Myocyte (in vitro differentiated cells): ENCODE results near the gene CEACAM7. TPM values are rescaled to one million over a fixed set of nuclear protein-coding genes. Genes with fewer than 3 reads are reported as not detected.

Source experiments
- DNase-seq: peaks from one replicate; pipeline ENCODE4 v3.0.0-alpha.2; 2012; ENCODE audit warnings: low read depth
- total RNA-seq: library from RNA; depleted of rRNA; stranded (reverse); fragments of >200 nt; gene quantifications from 2 replicates; pipeline ENCODE4 v1.2.3, GENCODE V29; 2014

CEACAM7 gene
- total RNA-seq, 1 donor from 2014 or later, result not detected

DNA sequence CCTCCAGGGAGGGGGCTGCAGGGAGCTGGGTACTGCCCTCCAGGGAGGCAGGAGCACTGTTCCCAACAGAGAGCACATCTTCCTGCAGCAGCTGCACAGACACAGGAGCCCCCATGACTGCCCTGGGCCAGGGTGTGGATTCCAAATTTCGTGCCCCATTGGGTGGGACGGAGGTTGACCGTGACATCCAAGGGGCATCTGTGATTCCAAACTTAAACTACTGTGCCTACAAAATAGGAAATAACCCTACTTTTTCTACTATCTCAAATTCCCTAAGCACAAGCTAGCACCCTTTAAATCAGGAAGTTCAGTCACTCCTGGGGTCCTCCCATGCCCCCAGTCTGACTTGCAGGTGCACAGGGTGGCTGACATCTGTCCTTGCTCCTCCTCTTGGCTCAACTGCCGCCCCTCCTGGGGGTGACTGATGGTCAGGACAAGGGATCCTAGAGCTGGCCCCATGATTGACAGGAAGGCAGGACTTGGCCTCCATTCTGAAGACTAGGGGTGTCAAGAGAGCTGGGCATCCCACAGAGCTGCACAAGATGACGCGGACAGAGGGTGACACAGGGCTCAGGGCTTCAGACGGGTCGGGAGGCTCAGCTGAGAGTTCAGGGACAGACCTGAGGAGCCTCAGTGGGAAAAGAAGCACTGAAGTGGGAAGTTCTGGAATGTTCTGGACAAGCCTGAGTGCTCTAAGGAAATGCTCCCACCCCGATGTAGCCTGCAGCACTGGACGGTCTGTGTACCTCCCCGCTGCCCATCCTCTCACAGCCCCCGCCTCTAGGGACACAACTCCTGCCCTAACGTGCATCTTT lies 12.5 kb upstream of the CEACAM7 start:
- no peak for DNase-seq

DNA sequence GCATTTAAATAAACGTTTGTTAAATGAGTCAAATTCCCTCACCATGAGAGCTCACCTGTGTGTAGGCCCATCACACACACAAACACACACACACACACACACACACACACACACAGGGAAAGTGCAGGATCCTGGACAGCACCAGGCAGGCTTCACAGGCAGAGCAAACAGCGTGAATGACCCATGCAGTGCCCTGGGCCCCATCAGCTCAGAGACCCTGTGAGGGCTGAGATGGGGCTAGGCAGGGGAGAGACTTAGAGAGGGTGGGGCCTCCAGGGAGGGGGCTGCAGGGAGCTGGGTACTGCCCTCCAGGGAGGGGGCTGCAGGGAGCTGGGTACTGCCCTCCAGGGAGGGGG lies 11.9 kb upstream of the CEACAM7 start:
- DNase-seq, result no peak

DNA sequence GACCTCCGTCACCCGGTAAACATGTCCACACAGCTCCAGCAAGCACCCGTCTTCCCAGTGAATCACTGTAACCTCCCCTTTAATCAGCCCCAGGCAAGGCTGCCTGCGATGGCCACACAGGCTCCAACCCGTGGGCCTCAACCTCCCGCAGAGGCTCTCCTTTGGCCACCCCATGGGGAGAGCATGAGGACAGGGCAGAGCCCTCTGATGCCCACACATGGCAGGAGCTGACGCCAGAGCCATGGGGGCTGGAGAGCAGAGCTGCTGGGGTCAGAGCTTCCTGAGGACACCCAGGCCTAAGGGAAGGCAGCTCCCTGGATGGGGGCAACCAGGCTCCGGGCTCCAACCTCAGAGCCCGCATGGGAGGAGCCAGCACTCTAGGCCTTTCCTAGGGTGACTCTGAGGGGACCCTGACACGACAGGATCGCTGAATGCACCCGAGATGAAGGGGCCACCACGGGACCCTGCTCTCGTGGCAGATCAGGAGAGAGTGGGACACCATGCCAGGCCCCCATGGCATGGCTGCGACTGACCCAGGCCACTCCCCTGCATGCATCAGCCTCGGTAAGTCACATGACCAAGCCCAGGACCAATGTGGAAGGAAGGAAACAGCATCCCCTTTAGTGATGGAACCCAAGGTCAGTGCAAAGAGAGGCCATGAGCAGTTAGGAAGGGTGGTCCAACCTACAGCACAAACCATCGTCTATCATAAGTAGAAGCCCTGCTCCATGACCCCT lies 11.3 kb upstream of the CEACAM7 start:
- DNase-seq, result no peak

DNA sequence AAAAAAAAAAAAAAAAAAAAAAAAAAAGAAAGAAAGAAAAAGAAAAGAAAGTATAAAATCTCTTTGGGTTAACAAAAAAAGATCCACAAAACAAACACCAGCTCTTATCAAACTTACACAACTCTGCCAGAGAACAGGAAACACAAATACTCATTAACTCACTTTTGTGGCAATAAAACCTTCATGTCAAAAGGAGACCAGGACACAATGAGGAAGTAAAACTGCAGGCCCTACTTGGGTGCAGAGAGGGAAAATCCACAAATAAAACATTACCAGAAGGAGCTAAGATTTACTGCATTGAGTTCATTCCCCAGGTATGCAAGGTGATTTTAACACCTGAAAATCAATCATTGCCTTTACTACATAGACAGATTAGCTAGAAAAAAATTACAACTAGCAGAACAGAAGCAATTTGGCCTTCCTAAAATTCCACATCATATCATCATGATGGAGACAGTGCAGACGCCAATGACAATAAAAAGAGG lies 10.7 kb upstream of the CEACAM7 start:
- DNase-seq, result no peak

DNA sequence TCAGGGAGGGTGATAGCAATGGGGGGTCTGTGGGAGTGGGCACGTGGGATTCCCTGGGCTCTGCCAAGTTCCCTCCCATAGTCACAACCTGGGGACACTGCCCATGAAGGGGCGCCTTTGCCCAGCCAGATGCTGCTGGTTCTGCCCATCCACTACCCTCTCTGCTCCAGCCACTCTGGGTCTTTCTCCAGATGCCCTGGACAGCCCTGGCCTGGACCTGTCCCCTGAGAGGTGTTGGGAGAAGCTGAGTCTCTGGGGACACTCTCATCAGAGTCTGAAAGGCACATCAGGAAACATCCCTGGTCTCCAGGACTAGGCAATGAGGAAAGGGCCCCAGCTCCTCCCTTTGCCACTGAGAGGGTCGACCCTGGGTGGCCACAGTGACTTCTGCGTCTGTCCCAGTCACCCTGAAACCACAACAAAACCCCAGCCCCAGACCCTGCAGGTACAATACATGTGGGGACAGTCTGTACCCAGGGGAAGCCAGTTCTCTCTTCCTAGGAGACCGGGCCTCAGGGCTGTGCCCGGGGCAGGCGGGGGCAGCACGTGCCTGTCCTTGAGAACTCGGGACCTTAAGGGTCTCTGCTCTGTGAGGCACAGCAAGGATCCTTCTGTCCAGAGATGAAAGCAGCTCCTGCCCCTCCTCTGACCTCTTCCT lies 9.3 kb upstream of the CEACAM7 start:
- no peak for DNase-seq

DNA sequence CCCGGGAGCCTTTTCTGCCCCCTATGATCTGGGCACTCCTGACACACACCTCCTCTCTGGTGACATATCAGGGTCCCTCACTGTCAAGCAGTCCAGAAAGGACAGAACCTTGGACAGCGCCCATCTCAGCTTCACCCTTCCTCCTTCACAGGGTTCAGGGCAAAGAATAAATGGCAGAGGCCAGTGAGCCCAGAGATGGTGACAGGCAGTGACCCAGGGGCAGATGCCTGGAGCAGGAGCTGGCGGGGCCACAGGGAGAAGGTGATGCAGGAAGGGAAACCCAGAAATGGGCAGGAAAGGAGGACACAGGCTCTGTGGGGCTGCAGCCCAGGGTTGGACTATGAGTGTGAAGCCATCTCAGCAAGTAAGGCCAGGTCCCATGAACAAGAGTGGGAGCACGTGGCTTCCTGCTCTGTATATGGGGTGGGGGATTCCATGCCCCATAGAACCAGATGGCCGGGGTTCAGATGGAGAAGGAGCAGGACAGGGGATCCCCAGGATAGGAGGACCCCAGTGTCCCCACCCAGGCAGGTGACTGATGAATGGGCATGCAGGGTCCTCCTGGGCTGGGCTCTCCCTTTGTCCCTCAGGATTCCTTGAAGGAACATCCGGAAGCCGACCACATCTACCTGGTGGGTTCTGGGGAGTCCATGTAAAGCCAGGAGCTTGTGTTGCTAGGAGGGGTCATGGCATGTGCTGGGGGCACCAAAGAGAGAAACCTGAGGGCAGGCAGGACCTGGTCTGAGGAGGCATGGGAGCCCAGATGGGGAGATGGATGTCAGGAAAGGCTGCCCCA lies 8.5 kb upstream of the CEACAM7 start:
- DNase-seq, result peak; percentile 40

DNA sequence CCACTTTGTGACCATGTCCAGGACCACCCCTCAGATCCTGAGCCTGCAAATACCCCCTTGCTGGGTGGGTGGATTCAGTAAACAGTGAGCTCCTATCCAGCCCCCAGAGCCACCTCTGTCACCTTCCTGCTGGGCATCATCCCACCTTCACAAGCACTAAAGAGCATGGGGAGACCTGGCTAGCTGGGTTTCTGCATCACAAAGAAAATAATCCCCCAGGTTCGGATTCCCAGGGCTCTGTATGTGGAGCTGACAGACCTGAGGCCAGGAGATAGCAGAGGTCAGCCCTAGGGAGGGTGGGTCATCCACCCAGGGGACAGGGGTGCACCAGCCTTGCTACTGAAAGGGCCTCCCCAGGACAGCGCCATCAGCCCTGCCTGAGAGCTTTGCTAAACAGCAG lies 7.7 kb upstream of the CEACAM7 start:
- no peak for DNase-seq

DNA sequence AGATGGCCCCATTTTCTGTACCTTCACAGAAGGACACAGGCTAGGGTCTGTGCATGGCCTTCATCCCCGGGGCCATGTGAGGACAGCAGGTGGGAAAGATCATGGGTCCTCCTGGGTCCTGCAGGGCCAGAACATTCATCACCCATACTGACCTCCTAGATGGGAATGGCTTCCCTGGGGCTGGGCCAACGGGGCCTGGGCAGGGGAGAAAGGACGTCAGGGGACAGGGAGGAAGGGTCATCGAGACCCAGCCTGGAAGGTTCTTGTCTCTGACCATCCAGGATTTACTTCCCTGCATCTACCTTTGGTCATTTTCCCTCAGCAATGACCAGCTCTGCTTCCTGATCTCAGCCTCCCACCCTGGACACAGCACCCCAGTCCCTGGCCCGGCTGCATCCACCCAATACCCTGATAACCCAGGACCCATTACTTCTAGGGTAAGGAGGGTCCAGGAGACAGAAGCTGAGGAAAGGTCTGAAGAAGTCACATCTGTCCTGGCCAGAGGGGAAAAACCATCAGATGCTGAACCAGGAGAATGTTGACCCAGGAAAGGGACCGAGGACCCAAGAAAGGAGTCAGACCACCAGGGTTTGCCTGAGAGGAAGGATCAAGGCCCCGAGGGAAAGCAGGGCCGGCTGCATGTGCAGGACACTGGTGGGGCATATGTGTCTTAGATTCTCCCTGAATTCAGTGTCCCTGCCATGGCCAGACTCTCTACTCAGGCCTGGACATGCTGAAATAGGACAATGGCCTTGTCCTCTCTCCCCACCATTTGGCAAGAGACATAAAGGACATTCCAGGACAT lies 7.0 kb upstream of the CEACAM7 start:
- DNase-seq, result no peak

DNA sequence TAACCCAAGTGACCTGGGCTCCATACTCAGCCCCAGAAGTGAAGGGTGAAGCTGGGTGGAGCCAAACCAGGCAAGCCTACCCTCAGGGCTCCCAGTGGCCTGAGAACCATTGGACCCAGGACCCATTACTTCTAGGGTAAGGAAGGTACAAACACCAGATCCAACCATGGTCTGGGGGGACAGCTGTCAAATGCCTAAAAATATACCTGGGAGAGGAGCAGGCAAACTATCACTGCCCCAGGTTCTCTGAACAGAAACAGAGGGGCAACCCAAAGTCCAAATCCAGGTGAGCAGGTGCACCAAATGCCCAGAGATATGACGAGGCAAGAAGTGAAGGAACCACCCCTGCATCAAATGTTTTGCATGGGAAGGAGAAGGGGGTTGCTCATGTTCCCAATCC lies 6.1 kb upstream of the CEACAM7 start:
- no peak for DNase-seq

DNA sequence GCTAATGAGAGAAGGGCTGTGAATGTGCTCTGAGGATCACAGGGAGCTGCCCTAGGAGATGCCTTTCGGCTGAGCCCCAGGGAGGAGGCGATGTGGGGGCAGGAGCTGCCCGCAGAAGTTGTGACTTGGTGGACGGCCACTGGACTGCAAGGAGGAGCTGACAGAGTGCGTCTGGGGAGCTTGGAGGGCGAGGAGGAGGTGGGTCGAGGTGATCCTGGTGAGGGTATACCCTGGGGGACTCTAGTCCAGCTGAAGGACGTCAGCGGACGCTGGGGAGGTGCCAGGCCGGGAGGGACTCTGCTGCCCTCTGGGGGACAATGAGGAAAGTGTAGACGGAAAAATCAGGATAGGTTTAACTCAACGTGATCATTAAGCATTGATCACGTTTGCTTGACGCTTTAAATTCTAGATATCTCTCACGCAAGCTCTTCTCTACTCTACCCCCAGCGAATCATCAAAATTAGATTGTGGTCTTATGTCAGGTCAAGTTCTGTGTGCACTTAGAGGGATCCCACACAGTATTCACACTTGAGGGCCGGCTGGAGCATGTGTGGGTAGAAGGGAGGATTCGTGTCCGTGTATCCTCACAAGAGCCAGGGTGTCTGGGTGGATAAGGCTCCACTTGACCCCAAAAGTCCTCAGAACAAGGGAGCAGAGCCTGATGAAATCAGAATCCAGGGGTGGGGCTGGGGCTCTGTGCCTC lies 3.3 kb upstream of the CEACAM7 start:
- DNase-seq, result no peak

DNA sequence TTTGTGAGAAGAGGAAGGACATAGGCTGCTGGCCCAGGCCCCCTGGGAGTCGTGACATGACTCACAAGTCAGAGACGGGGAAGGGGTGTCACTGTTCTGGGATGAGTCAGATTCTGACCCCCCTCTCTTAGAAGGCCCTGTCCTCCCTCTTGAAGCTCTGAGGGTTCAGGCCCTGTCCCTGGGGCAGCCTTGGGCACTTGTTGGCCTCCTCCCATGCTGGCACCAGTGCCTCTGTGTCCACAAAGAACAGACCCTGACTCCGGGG lies 2.7 kb upstream of the CEACAM7 start:
- no peak for DNase-seq

DNA sequence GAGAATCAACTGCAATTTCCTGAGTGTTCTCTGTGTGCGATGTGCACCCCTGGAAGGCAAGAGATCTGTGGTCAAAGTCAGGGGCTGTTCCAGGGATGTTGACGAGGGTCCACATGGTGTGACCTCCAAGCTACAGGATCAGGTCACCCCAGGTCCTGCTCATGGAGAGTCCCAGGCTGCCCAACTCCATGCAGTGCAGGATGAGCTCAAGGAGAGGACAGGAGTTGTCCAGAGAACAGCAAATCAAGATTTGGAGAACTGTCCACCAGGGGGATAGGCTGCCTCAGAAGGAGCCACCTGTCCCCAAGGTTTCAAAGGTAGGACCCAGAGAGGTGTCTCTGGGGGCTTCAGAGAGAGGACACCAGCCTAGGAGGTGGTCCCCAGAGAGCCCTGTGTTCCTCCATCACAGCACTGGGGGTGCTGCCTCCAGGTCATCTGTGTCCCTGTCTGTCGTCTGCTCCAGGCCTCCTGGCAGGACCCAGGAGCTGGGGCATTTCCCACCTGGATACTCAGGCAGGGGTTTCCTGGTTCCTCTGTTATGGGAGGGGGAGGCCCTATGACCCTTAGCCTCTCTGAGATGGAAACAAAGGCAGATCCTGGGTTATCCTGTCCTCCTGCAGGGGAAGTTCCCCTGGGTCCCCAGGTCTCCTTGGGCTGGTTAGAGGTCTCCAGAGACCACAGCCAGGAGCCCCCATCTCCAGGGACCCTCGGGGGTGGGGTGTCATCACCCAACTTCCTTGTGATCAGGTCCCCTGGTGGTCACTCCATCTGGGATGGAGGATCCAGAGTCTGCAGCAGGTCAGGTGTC lies 2.1 kb upstream of the CEACAM7 start:
- no peak for DNase-seq

DNA sequence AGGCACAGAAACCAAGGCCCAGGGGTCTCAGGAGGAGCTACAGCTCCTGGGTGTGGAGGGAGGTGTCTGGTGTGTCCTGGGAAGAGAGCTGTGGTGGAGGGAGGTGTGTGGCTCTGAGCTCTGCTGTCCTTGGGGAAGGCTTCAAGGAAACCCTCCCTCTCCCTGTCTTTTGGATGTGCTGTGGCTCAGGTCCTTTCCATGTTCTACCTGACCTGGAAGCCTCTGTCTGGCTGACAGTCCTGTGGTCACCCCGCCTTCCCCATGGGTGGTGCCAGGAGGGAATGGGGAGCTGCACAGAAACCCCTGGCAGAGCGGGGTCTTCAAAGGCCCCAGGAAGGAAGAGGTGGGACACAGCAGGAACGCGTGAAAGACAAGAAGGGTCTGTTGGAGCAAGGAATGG lies 617 bp upstream of the CEACAM7 start:
- no peak for DNase-seq

DNA sequence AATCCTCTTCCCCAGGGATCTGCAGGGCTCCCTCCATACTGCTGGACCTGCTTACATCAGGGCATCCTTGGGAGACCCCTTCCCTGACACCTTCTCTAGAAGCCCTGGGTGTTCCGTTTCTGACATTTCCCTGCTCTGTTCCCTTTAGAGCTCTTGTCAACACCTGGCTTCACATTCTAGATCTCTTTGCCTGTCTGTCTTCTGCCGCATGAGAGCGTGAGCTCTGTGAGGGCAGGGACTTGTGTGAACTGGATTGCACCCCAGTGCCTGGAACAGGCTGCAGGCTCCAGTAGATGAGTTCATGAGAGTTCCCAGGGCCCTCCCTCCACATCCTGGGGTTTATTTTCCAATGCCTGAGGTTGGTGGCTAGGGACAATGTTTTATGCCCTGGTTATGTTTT lies 651 bp downstream of the CEACAM7 start:
- DNase-seq, result no peak

DNA sequence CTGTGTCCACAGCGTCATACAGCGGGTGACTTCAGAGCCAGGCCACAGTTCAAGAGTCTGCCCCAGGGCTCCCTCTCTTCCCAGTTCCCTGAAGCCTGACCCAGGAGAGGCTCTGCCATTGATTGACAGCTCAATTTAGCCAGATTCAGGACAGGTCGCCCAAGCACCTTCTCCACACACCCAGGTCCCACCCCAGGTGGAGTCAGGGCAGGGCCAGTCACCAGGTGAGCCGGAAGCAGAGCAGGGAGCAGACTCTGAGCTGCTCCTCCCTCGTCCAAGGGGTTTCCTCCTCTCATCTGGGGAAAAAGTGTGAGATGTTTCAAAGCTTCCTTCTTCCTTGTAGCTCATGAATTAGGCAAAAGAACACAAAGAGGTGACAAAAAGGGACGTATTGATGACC lies 5.6 kb downstream of the CEACAM7 start:
- DNase-seq, result no peak

DNA sequence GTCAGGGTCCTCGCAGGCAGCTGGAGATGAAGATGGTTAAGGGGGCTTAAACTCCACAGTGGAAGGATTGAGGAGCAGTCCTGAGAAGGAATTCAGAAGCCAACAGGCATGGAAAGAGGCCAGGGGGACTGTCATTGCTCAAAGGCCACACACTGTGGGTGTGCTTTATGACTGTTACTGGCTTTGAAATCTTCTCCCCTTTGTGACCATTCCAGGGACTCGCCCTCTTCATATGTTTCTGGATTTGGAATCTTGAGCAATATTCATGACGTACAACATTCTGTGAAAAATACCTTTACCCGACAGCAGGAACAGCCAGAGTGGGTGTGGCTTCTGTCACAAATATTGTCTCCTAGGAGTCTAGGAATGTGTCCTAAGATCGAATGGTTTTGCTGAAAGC lies 16.6 kb downstream of the CEACAM7 start:
- no peak for DNase-seq

DNA sequence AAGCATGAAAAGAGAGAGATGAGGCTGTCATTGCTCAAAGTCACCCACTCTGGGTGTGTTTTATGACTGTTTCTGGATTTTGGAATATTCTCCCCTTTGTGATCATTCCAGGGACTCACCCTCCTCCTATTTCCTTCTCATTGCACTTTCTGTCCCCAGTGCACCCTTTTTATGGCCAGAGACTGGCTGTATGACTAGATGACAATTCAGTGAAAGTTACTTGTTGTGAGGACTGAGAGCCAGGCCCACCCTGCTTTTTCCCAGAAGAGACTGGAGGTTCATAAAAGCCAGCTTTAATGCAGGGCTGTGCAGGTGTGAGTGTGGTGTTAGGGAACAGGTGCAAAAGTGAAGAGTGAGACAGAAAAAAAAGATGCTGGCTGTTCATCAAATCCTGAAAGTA lies 17.3 kb downstream of the CEACAM7 start:
- no peak for DNase-seq

DNA sequence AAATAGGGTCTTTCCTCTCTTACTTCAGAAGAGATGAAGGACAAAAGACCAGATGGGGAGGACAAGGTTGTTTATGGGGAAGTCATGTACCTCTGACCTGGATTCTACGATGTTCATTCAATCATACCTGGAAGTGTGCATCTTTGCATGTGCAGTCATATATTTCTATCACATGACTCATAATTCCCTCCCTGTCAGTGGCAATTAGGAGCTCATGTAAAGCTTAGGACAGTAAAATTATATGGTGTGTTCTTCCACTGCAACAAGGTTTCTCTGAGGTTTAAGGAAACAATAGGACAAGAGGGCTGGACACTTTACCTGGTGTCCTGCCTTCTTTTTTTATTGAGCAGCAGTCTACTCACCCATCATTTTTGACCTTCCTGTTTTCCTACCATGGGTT lies 19.8 kb downstream of the CEACAM7 start:
- DNase-seq, result no peak

DNA sequence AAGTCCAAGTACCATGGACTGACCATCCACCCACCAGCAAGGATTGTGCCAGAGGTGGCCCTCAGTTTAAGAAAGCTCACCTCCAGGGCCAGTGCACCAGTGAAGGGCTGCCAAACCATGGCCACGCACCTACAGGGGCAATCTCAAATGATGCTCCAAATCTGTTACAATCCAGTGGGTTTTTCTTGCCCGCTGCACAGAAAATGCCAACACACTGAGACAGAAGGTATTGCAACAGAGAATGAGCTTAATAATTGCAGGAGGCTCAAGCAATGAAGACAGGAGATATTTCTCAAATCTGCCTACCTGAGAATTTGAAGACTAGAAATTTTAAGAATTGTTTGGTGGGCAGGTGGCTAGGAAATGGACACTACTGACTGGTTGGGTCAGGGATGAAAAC lies 22.0 kb downstream of the CEACAM7 start:
- no peak for DNase-seq
